H9 (cell line): ENCODE results near the gene MYD88. TPM values are rescaled to one million over a fixed set of nuclear protein-coding genes. Genes with fewer than 3 reads are reported as not detected.

Experiments
- DNase-seq: peaks from one replicate; pipeline ENCODE4 v3.0.0-alpha.2; 2017
- H2AFZ ChIP-seq: one replicate; pipeline ENCODE4 v1.6.1; 2013; ENCODE audit warnings: mild to moderate bottlenecking, low read length, control low read depth, moderate library complexity
- H2AK5ac ChIP-seq: 2 replicates; pipeline ENCODE4 v1.6.1; 2013; ENCODE audit warnings: low read length, control low read depth, mixed read lengths; ENCODE audit not compliant: insufficient read length
- H2BK120ac ChIP-seq: one replicate; pipeline ENCODE4 v1.6.1; 2013; ENCODE audit warnings: low read depth, mild to moderate bottlenecking, low read length, control low read depth, inconsistent platforms; ENCODE audit not compliant: poor library complexity, severe bottlenecking
- H2BK12ac ChIP-seq: 2 replicates; pipeline ENCODE4 v1.6.1; 2013; ENCODE audit warnings: low read length, control low read depth, mixed read lengths, low read depth; ENCODE audit not compliant: insufficient read length
- H2BK15ac ChIP-seq: 2 replicates; pipeline ENCODE4 v1.6.1; 2013; ENCODE audit warnings: low read depth, low read length, control low read depth
- H2BK20ac ChIP-seq: one replicate; pipeline ENCODE4 v1.6.1; 2013; ENCODE audit warnings: low read depth, mild to moderate bottlenecking, low read length, control low read depth, inconsistent platforms; ENCODE audit not compliant: poor library complexity, severe bottlenecking
- H2BK5ac ChIP-seq: 2 replicates; pipeline ENCODE4 v1.6.1; 2013; ENCODE audit warnings: low read length, control low read depth, mixed read lengths; ENCODE audit not compliant: insufficient read length
- H3K14ac ChIP-seq: 2 replicates; pipeline ENCODE4 v1.6.1; 2013; ENCODE audit warnings: low read length, control low read depth; ENCODE audit not compliant: insufficient read depth
- H3K18ac ChIP-seq: 2 replicates; pipeline ENCODE4 v1.6.1; 2013; ENCODE audit warnings: low read depth, mild to moderate bottlenecking, mixed read lengths, low read length, control low read depth; ENCODE audit not compliant: insufficient read length
- H3K23ac ChIP-seq: 2 replicates; pipeline ENCODE4 v1.6.1; 2013; ENCODE audit warnings: low read length, control low read depth, mixed read lengths, low read depth; ENCODE audit not compliant: insufficient read length
- H3K23me2 ChIP-seq: 2 replicates; pipeline ENCODE4 v1.6.1; 2013; ENCODE audit warnings: low read depth, mild to moderate bottlenecking, mixed read lengths, low read length, control low read depth; ENCODE audit not compliant: insufficient read length, poor library complexity, severe bottlenecking
- H3K27ac ChIP-seq: 2 replicates; pipeline ENCODE4 v1.5.1; 2013; ENCODE audit warnings: low read length, control low read depth, mixed read lengths, low read depth; ENCODE audit not compliant: insufficient read length
- H3K27me3 ChIP-seq: 2 replicates; pipeline ENCODE4 v1.6.1; 2013; ENCODE audit warnings: low read length, control low read depth, inconsistent platforms; ENCODE audit not compliant: insufficient read depth
- H3K4ac ChIP-seq: 2 replicates; pipeline ENCODE4 v1.6.1; 2013; ENCODE audit warnings: low read depth, mild to moderate bottlenecking, control low read depth, inconsistent platforms, low read length, moderate library complexity
- H3K4me1 ChIP-seq: 2 replicates; pipeline ENCODE4 v1.6.1; 2013; ENCODE audit warnings: low read length, control low read depth, inconsistent platforms; ENCODE audit not compliant: insufficient read depth
- H3K4me2 ChIP-seq: 2 replicates; pipeline ENCODE4 v1.6.1; 2013; ENCODE audit warnings: low read length, control low read depth, mixed read lengths; ENCODE audit not compliant: insufficient read length, insufficient read depth
- H3K56ac ChIP-seq: 2 replicates; pipeline ENCODE4 v1.6.1; 2013; ENCODE audit warnings: low read depth, mild to moderate bottlenecking, mixed read lengths, low read length, control low read depth; ENCODE audit not compliant: insufficient read length
- H3K79me1 ChIP-seq: 2 replicates; pipeline ENCODE4 v1.6.1; 2013; ENCODE audit warnings: low read depth, mild to moderate bottlenecking, moderate library complexity, low read length, control low read depth, inconsistent platforms; ENCODE audit not compliant: insufficient read depth, poor library complexity, severe bottlenecking
- H3K79me2 ChIP-seq: 2 replicates; pipeline ENCODE4 v1.6.1; 2013; ENCODE audit warnings: low read length, control low read depth, inconsistent platforms; ENCODE audit not compliant: insufficient read depth
- H3K9ac ChIP-seq: 2 replicates; pipeline ENCODE4 v1.6.1; 2013; ENCODE audit warnings: low read length, control low read depth, mixed read lengths; ENCODE audit not compliant: insufficient read length; ENCODE audit errors: extremely low read depth
- H3K9me3 ChIP-seq: one replicate; pipeline ENCODE4 v1.6.1; 2013; ENCODE audit warnings: low read depth, low read length, inconsistent platforms; ENCODE audit not compliant: control insufficient read depth
- H3T11ph ChIP-seq: one replicate; pipeline ENCODE4 v1.6.1; 2013; ENCODE audit warnings: mild to moderate bottlenecking, low read length, control low read depth, inconsistent platforms
- H4K20me1 ChIP-seq: one replicate; pipeline ENCODE4 v1.6.1; 2013; ENCODE audit not compliant: control insufficient read depth, insufficient read length, insufficient read depth
- H4K5ac ChIP-seq: 2 replicates; pipeline ENCODE4 v1.6.1; 2013; ENCODE audit warnings: low read depth, mild to moderate bottlenecking, mixed read lengths, low read length, control low read depth; ENCODE audit not compliant: insufficient read length
- H4K8ac ChIP-seq: replicated peaks from 2 replicates; pipeline ENCODE4 v1.6.1; 2013; ENCODE audit warnings: low read length, control low read depth, mixed read lengths, low read depth; ENCODE audit not compliant: insufficient read length
- H4K91ac ChIP-seq: 2 replicates; pipeline ENCODE4 v1.6.1; 2013; ENCODE audit warnings: low read depth, mild to moderate bottlenecking, moderate library complexity, mixed read lengths, low read length, control low read depth; ENCODE audit not compliant: insufficient read length
- H3K27ac Mint-ChIP-seq, 3 experiments: 2 replicates in 2 of 3; 3 replicates in 1 of 3; pipeline ENCODE4 v1.8.0; 2020 to 2021; ENCODE audit warnings: mixed read lengths in 3 of 3, mild to moderate bottlenecking in 1 of 3, moderate library complexity in 1 of 3
- H3K27me3 Mint-ChIP-seq: 2 replicates; pipeline ENCODE4 v1.8.0; 2021; ENCODE audit warnings: low read depth, mild to moderate bottlenecking, moderate library complexity, mixed read lengths
- H3K36me3 Mint-ChIP-seq, 3 experiments: 2 replicates in 2 of 3; 3 replicates in 1 of 3; pipeline ENCODE4 v1.8.0; 2020 to 2021; ENCODE audit warnings: low read depth in 3 of 3, mixed read lengths in 3 of 3; ENCODE audit not compliant: insufficient read depth in 1 of 3
- H3K4me1 Mint-ChIP-seq, 2 experiments: 2 replicates each; pipeline ENCODE4 v1.8.0; 2020; ENCODE audit warnings: mixed read lengths in 2 of 2
- H3K4me3 Mint-ChIP-seq, 2 experiments: 2 replicates in 1 of 2; 3 replicates in 1 of 2; pipeline ENCODE4 v1.8.0; 2020 to 2021; ENCODE audit warnings: mild to moderate bottlenecking in 2 of 2, mixed read lengths in 2 of 2, moderate library complexity in 1 of 2
- H3K9me3 Mint-ChIP-seq, 2 experiments: 2 replicates in 1 of 2; 3 replicates in 1 of 2; pipeline ENCODE4 v1.8.0; 2020; ENCODE audit warnings: mild to moderate bottlenecking in 2 of 2, mixed read lengths in 2 of 2, moderate library complexity in 1 of 2
- WGBS: extraction: QIAGEN DNeasy Blood & Tissue Kit; methylation state at CpG from one replicate; pipeline ENCODE4 v1.1.7; 2013; ENCODE audit warnings: missing lambda C conversion rate, low lambda C conversion rate, mixed read lengths; ENCODE audit not compliant: insufficient read length; ENCODE audit errors: extremely low coverage; 5-methylcytosine and 5-hydroxymethylcytosine counted together
- total RNA-seq: library from RNA; stranded (reverse); gene quantifications from 2 replicates; pipeline ENCODE4 v1.2.1, GENCODE V29; 2021
- TF ChIP-seq, protein P1 (sequence below): fragments of 200-600 bp; sonication (generic); conservative IDR thresholded peaks from 3 replicates; pipeline ENCODE4 v1.8.0; 2021; ENCODE audit warnings: antibody characterized with exemption, mild to moderate bottlenecking

Gene MYD88
- total RNA-seq, 1 experiment from 2014 or later, result 33.4 TPM

DNA sequence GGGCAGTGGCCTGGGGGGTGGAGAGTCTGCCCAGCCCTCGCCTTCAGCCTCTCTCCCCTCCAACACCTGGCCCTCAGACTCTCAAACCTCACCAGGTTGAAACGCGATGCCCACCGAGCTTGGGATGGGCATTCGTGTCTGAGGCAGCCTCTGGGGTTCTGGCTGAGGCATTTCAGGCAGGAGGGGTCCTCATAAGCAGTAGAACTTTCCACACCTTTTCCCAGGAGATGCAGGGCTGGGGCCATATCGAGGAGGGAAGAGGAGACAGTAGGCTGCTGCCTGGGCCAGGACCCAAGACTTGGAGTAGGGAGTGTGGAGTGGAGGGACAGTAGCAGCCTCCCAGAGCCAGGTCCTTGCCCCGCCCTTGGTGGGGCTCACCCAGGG lies 26.1 kb upstream of the MYD88 start:
- no peak overlapping the region for H2AK5ac ChIP-seq
- Mint-ChIP-seq H3K4me1 (no peaks in the 10 kb centered on the region; a peak in 1 of 4 replicates), H3K27me3 (peaks cover 14% of the 10 kb centered on the region), H3K36me3 (peaks cover 0 to 5% (median 0%) of the 10 kb centered on the region in 3 experiments; a peak in 3 of 7 replicates), H3K4me3 (no peak overlapping the region), H3K9me3 (no peaks in the 10 kb centered on the region; a peak in 1 of 5 replicates), H3K27ac (no peak overlapping the region)
- no peaks in the 10 kb centered on the region for H3K79me2 ChIP-seq
- no peak for DNase-seq
- no peak overlapping the region for H3K9ac ChIP-seq
- no peak overlapping the region for H3K4ac ChIP-seq
- H3T11ph ChIP-seq, result no peak overlapping the region
- no peak overlapping the region for H3K18ac ChIP-seq
- H4K20me1 ChIP-seq, result no peaks in the 10 kb centered on the region
- no peak overlapping the region for H2AFZ ChIP-seq
- no peak overlapping the region for H3K4me2 ChIP-seq
- H4K5ac ChIP-seq, result no peak overlapping the region
- H3K14ac ChIP-seq, result no peak overlapping the region
- H2BK20ac ChIP-seq, result no peak overlapping the region
- H3K9me3 ChIP-seq, result no peaks in the 10 kb centered on the region
- TF ChIP-seq, protein P1, sequence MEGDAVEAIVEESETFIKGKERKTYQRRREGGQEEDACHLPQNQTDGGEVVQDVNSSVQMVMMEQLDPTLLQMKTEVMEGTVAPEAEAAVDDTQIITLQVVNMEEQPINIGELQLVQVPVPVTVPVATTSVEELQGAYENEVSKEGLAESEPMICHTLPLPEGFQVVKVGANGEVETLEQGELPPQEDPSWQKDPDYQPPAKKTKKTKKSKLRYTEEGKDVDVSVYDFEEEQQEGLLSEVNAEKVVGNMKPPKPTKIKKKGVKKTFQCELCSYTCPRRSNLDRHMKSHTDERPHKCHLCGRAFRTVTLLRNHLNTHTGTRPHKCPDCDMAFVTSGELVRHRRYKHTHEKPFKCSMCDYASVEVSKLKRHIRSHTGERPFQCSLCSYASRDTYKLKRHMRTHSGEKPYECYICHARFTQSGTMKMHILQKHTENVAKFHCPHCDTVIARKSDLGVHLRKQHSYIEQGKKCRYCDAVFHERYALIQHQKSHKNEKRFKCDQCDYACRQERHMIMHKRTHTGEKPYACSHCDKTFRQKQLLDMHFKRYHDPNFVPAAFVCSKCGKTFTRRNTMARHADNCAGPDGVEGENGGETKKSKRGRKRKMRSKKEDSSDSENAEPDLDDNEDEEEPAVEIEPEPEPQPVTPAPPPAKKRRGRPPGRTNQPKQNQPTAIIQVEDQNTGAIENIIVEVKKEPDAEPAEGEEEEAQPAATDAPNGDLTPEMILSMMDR, result no peak
- no peak overlapping the region for H2BK120ac ChIP-seq
- no peaks in the 10 kb centered on the region for H3K23me2 ChIP-seq
- H3K56ac ChIP-seq, result no peak overlapping the region
- H2BK15ac ChIP-seq, result no peak overlapping the region
- no peak overlapping the region for H3K23ac ChIP-seq
- no peaks in the 10 kb centered on the region for H3K27me3 ChIP-seq
- H3K79me1 ChIP-seq, result no peaks in the 10 kb centered on the region
- no peak overlapping the region for H4K91ac ChIP-seq
- no peak overlapping the region for H3K27ac ChIP-seq
- H2BK5ac ChIP-seq, result no peak overlapping the region
- H3K4me1 ChIP-seq, result no peaks in the 10 kb centered on the region
- no CpG with 5 or more reads among the region's 7 CpGs for WGBS
- no peak overlapping the region for H2BK12ac ChIP-seq
- no peak overlapping the region for H4K8ac ChIP-seq
